GM21737 (cell line): Measurements from ENCODE around the gene NCOA1.
"Not testable (repeated sequence)": the region's sequence is repeated elsewhere in the genome, so short reads cannot be mapped to it uniquely, and the experiment has no call there.

Experiments used
- ATAC-seq: cut with Tn5 transposase; IDR thresholded peaks from one replicate; pipeline ENCODE4 v1.9.1; 2021; ENCODE audit warnings: mild to moderate bottlenecking, moderate library complexity; ENCODE audit not compliant: unreplicated experiment

NCOA1 gene

GRCh38 chr2:24532057-24532456 is 41.0 kb downstream of the NCOA1 start:
- not testable (repeated sequence) for ATAC-seq

DNA sequence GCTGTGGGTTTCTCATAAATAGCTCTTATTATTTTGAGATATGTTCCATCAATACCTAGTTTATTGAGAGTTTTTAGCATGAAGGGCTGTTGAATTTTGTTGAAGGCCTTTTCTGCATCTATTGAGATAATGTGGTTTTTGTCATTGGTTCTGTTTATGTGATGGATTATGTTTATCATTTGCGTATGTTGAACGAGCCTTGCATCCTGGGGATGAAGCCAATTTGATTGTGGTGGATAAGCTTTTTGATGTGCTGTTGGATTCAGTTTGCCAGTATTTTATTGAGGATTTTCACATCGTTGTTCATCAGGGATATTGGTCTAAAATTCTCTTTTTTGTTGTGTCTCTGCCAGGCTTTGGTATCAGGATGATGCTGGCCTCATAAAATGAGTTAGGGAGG is 42.5 kb downstream of the NCOA1 start:
- ATAC-seq = not testable (repeated sequence)

- no peak for ATAC-seq
These were observed 47.7 kb downstream of the NCOA1 start for GRCh38 chr2:24538720-24539119.

DNA sequence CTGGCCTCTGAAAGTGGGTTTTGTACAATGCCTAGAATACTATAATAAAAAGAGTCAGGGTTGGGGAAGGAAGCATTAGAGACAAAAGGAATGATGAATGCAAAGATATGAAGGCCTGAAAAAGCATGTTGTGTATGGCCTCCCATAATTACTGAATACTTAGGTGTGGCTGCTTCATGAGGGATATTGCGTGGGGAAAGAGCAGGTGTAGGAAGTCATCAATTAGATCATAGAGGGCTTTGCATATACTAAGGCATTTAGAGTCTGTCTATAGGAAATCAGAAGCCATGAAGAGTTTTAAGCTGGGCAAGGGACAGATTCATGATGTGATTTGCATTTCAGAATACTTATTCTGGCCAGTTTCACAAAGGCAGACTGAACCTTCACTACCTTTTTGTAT is 48.2 kb downstream of the NCOA1 start:
- ATAC-seq = no peak

DNA sequence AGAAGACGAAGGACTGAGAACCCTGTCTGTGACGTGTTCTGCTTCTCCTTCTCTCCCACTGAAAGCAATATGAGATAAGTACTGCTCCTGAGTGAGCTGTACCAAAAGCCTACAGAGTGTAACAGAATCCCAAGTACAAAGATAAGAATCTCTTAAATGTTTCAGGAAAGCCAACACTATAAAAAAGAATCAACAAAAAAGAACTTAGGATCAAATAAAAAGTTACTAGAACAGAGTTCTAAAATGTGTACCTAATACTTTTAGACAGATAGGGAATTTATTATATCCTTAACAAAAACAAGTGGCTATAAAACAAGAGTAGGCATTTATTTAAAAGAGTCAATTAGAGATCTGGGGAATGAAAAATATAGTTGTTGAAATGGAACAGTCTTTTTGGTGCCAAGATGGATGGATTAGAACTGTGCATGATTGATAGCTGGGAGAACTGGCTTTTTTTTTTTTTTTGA is 49.0 kb downstream of the NCOA1 start:
- no peak for ATAC-seq

DNA sequence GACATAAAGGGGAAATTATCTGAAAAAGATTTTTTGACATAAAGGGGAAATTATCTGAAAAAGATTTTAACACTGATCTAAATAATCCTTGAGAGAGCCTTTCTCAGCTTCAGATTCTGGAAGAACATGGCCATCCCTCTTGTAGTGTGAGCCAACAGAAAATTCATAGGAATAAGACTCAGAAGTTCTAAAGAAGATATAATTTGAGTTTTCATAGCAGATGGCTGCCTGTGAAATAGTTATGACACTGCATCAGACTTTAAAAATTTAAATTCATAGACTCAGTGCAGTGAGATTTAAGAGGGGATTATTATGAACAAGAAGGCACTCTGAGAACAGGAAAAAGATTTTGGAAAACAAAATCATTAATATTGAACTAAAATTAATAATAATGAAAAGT is 50.6 kb downstream of the NCOA1 start:
- ATAC-seq = no peak

DNA sequence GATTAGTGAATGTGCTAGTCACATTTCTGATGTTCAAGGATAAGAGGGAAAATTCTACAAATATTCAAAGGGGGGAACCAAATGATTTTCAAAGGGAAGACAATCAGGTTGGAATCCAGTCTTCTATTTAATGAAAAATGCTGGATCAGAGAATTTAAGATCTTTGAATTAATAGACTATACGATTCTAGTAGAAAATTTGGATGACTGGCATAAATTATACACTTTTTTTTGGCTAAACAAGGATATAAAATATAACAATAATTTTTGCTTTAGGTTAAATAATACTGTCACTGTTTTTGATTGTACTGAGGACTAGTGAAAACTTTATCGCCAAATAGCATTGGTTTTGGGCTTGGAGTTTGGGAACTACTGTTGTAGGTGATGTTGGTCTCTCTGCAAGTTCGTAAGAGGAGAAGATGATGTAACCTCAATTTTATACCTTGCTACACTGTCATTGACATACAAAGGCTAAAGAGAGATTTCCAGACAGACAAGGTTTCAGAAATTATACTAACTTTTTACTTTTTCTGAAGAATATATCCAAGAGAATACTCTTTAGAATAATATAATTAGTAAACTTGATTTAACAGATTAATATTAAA is 51.3 kb downstream of the NCOA1 start:
- no peak for ATAC-seq

DNA sequence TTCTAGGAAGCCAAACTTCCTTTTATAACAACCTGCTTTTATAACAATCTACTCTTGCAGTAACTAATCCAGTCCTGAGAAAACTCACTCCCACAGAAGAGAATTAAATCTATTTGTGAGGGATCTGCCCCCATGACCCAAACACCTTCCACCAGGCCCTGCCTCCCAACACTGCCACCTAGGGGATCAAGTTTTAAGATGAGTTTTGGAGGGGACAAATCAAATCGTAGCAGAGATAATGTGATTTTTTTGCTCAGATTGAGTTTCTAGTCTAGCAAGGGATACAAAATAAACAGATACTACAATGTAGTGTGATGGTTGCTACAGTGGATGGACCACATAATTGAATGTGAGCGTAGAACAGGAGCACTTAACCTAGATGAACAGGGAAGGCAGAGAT is 52.2 kb downstream of the NCOA1 start:
- ATAC-seq = no peak

- ATAC-seq = no peak
These were observed 53.5 kb downstream of the NCOA1 start for GRCh38 chr2:24544456-24545115.

- no peak for ATAC-seq
These were observed 55.6 kb downstream of the NCOA1 start for GRCh38 chr2:24546669-24547068.

DNA sequence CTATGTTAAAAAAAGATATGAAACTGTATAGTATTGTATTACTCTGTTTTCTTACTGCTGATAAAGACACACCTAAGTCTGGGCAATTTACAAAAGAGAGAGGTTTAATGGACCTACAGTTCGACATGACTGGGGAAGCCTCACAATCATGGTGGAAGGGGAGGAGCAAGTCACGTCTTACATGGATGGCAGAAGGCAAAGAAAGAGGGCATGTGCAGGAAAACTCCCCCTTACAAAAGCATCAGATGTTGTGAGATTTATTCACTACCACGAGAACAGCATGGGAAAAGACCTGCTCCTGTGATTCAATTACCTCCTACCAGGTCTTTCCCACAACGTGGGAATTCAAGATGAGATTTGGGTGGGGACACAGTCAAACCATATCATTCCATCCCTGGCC is 57.0 kb downstream of the NCOA1 start:
- no peak for ATAC-seq

- ATAC-seq = not testable (repeated sequence)
These were observed 59.2 kb downstream of the NCOA1 start for GRCh38 chr2:24550301-24550700.

GRCh38 chr2:24551016-24551415 is 60.0 kb downstream of the NCOA1 start:
- no peak for ATAC-seq

- no peak for ATAC-seq
These were observed 61.8 kb downstream of the NCOA1 start for GRCh38 chr2:24552836-24553235.

DNA sequence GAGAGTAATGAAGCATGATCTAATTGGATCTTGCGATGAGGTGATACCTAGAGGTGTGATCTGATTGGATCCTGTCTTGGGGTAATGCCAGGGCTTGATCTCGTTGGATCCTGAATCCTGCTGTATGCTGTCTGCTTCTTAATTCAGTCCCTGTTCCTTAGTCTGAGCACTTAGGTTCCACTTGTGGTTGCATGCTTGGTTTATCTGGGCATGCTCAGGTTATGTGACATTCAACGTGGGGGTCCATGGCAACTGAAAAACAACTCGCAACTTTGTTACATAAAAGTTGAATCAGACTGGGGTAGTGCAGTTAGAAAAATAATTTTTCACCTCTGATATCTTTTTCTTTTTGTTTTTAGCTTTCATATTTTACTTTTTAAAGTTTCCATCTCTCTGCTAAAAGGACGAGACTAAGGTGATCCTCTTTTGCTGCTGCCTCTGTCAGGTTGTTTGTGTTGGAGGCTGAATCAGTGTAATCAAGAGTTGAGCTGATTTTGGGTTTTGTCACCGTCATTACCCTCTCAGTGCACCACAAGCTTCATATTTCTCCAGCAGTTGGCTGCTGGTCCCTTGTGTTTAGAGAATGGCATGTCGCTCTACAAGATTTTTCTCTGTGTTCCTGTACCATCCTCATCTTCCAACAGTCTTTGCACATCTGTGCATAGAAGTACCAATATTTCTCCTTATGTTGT is 67.9 kb downstream of the NCOA1 start:
- no peak for ATAC-seq

DNA sequence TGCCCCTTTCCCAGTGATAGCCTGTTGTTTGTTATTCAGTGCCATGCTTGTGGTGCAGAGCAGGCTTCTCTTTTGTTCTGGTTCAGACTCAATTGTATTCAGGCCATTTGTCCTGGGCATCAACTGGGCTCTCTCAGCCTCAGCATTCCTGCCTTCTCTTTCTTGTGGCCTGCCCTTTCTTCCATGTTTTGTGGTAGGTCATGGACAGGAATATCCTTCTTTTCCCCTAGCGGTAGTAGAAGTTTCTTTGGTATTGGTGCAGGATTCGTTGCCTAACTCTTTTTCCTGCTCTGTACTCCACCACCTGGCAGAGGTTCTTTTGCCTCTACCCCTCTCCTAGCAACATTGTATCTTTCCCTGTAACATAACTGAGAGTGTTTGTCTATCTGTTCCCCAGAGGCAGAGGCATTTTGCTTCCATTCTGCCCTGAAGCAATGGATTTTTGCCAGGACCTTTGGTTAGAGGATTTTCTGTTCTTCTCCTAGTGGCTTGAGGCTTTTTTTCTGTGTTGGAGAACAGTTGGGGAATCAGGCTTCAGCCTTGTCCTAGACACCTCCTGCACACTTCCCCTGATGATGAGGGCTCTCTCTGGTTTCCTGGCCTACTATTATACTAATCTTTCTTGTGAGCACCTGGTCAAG is 68.5 kb downstream of the NCOA1 start:
- ATAC-seq = no peak

GRCh38 chr2:24565537-24565936 is 74.5 kb downstream of the NCOA1 start:
- no peak for ATAC-seq

DNA sequence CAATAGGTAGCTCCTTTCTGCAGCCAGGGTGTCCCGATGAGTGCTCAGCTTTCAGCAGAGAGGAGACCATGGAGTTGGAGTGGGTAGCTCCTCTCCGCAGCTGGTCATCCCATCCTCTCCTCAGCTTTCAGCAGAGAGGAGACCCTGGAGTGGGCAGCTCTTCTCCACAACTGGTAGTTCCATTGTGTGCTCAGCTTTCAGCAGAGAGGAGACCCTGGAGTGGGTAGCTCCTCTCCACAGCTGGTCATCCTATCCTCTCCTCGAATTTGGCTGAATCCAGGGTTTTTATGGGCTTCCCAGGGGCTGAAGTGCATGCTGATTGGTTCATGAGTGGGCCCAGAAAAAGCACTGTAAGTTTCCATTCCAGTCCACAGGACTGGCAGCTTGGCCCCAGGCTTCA is 75.2 kb downstream of the NCOA1 start:
- ATAC-seq = no peak

- ATAC-seq = no peak
These were observed 75.6 kb downstream of the NCOA1 start for GRCh38 chr2:24566630-24567029.

- ATAC-seq = no peak
These were observed 77.5 kb downstream of the NCOA1 start for GRCh38 chr2:24568551-24568950.

DNA sequence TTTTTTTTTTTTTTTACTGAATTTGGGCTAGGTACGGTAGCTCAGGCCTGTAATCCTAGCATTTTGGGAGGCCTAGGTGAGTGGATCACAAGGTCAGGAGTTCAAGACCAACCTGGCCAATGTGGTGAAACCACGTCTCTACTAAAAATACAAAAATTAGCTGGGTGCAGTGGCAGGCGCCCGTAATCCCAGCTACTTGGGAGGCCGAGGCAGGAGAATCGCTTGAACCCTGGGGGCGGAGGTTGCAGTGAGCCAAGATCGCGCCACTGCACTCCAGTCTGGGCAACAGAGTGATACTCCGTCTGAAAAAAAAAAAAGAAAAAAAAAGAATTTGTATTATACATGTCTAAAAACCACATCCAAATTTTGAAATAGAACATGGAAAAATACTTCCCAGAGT is 78.5 kb downstream of the NCOA1 start:
- not testable (repeated sequence) for ATAC-seq

DNA sequence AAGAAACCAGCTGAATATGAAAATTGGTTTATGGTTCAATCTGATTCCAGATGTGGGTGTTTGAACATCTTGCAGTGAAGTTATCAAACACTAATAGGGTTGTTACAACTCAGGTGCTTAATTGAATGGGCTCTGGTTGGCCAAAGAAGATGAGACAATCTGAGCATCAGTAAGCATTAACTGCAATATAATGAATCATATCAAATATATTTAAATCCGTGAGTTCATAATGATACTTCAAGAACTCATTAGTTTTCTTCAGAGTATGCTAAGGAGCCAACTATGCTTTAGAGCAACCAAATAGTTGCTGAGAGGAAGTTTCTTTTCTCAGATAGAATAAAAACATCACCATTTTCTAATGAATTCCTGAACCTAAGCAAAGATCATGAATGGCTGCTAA is 79.2 kb downstream of the NCOA1 start:
- ATAC-seq = no peak
